K562 (cell line): ENCODE data around the gene PDE9A. TPM values are rescaled to one million over a fixed set of nuclear protein-coding genes. Genes with fewer than 3 reads are reported as not detected.

Source experiments
- ATAC-seq: fragments of 200-7000 bp; cut with Tn5 transposase; 3 replicates; pipeline ENCODE4 v1.9.1; 2020; ENCODE audit warnings: moderate library complexity
- BruUV-seq: library from RNA; stranded (reverse); fragments of 400-500 nt; replicated peaks from 2 replicates; lab custom pipeline; 2021; lab: Mats Ljungman, UMichigan
- CTCF ChIA-PET: fragments of 300-600 bp; formaldehyde crosslinking; extraction: SDS; loops from one replicate; lab custom pipeline; 2021; ENCODE audit warnings: low intra/inter-chr PET ratio; lab: Yijun Ruan, JAX
- POLR2A ChIA-PET: fragments of 300-600, 350-650 bp; sonication (Branson Sonifier 250); formaldehyde crosslinking; extraction: SDS; loops from one replicate; lab custom pipeline; 2021; ENCODE audit warnings: antibody characterized with exemption, inconsistent platforms; lab: Yijun Ruan, JAX
- DNase-seq, 4 experiments: peaks; one replicate each; pipeline versions ENCODE4 v3.0.0 to v3.0.0-alpha.2; 2011 to 2018; ENCODE audit warnings: low spot score in 3 of 4, mixed read lengths in 3 of 4; ENCODE audit errors: extremely low read depth in 1 of 4
- FAIRE-seq: peaks from 2 replicates; lab custom pipeline; 2011; peaks lifted over from hg19 to GRCh38; lab: Jason Lieb, UNC
- H2AFZ ChIP-seq: 2 replicates; pipeline ENCODE4 v1.6.0; 2011; ENCODE audit warnings: low read depth, low read length, control low read depth, inconsistent platforms
- H3K27ac ChIP-seq: fragments of 200-600 bp; 3 replicates; pipeline ENCODE4 v1.8.0; 2011; ENCODE audit warnings: low read depth, mild to moderate bottlenecking, control low read depth, inconsistent platforms, low read length, moderate library complexity, mixed read lengths; ENCODE audit errors: extremely low read depth
- H3K27me3 ChIP-seq, 2 experiments: fragments of 300-600 bp in 1 of 2; 2 replicates in 1 of 2; 3 replicates in 1 of 2; pipeline versions ENCODE4 v1.6.0 to v1.8.0; 2011; ENCODE audit warnings: inconsistent platforms in 2 of 2, low read length in 2 of 2, mild to moderate bottlenecking in 1 of 2, mixed read lengths in 1 of 2, moderate library complexity in 1 of 2; ENCODE audit not compliant: control insufficient read depth in 2 of 2, insufficient read depth in 2 of 2
- H3K36me3 ChIP-seq: fragments of 300-600 bp; 3 replicates; pipeline ENCODE4 v1.8.0; 2011; ENCODE audit warnings: mild to moderate bottlenecking, low read length, inconsistent platforms; ENCODE audit not compliant: control insufficient read depth, insufficient read depth
- H3K4me1 ChIP-seq, 2 experiments: fragments of 200-600 bp in 1 of 2; replicated peaks in 1 of 2; 2 replicates in 1 of 2; 3 replicates in 1 of 2; pipeline versions ENCODE4 v1.5.1 to v1.8.0; 2011; ENCODE audit warnings: inconsistent platforms in 2 of 2, low read length in 2 of 2, mild to moderate bottlenecking in 1 of 2, mixed read lengths in 1 of 2, moderate library complexity in 1 of 2; ENCODE audit not compliant: control insufficient read depth in 2 of 2, insufficient read depth in 2 of 2
- H3K4me2 ChIP-seq: 2 replicates; pipeline ENCODE4 v1.6.1; 2011; ENCODE audit warnings: low read length, control low read depth, inconsistent platforms, mixed read lengths; ENCODE audit not compliant: insufficient read depth
- H3K4me3 ChIP-seq: fragments of 200-600 bp; sonication (generic), shearing (Covaris generic); 2 replicates; pipeline ENCODE4 v1.5.1; 2016; ENCODE audit warnings: control low read depth, inconsistent platforms
- H3K79me2 ChIP-seq: fragments of 200-600 bp; 3 replicates; pipeline ENCODE4 v1.8.0; 2011; ENCODE audit warnings: low read length, inconsistent platforms; ENCODE audit not compliant: control insufficient read depth, insufficient read depth
- H3K9ac ChIP-seq, 2 experiments: 2 replicates each; pipeline versions ENCODE4 v1.6.0 to v1.6.1; 2011; ENCODE audit warnings: low read depth in 2 of 2, low read length in 2 of 2, control low read depth in 1 of 2, inconsistent platforms in 1 of 2, mild to moderate bottlenecking in 1 of 2, mixed read lengths in 1 of 2; ENCODE audit not compliant: insufficient read depth in 1 of 2
- H3K9me1 ChIP-seq: one replicate; pipeline ENCODE4 v1.6.0; 2011; ENCODE audit warnings: inconsistent platforms, mild to moderate bottlenecking, low read length, moderate library complexity; ENCODE audit not compliant: control insufficient read depth, insufficient read depth
- H3K9me3 ChIP-seq: replicated peaks from 2 replicates; pipeline ENCODE4 v1.5.1; 2011; ENCODE audit warnings: low read depth, low read length, inconsistent platforms; ENCODE audit not compliant: control insufficient read depth, insufficient read depth
- H4K20me1 ChIP-seq: replicated peaks from 2 replicates; pipeline ENCODE4 v1.6.1; 2011; ENCODE audit warnings: low read length, inconsistent platforms, mixed read lengths; ENCODE audit not compliant: control insufficient read depth, insufficient read depth
- AFF1 ChIP-seq, 2 experiments: fragments of 450-650 bp; IDR thresholded peaks; 2 replicates each; pipeline ENCODE4 v1.6.1; 2018; ENCODE audit warnings: mild to moderate bottlenecking in 2 of 2, low read depth in 1 of 2; ENCODE audit not compliant: partially characterized antibody in 2 of 2
- ATF4 ChIP-seq: fragments of 450-650 bp; formaldehyde crosslinking; IDR thresholded peaks from 2 replicates; pipeline ENCODE4 v1.4.0; 2022; ENCODE audit warnings: mild to moderate bottlenecking, moderate library complexity
- CBX5 ChIP-seq: IDR thresholded peaks from 2 replicates; pipeline ENCODE4 v1.6.1; 2014; ENCODE audit warnings: low read depth, borderline replicate concordance
- CREB3L1 ChIP-seq: fragments of 450-650 bp; IDR thresholded peaks from 2 replicates; pipeline ENCODE4 v1.6.1; 2014; ENCODE audit warnings: low read depth, mild to moderate bottlenecking, moderate library complexity, borderline replicate concordance
- FOXK1 ChIP-seq: sonication (generic); formaldehyde crosslinking; IDR thresholded peaks from 2 replicates; pipeline ENCODE4 v1.8.0; 2022; ENCODE audit warnings: missing genetic modification reagents, mild to moderate bottlenecking, borderline replicate concordance
- GATA2 ChIP-seq: sonication (generic); formaldehyde crosslinking; IDR thresholded peaks from 2 replicates; pipeline ENCODE4 v1.4.0; 2020; ENCODE audit warnings: mild to moderate bottlenecking, missing genetic modification reagents
- GTF2B ChIP-seq: IDR thresholded peaks from 2 replicates; pipeline ENCODE4 v1.6.1; 2011; ENCODE audit not compliant: insufficient read length; ENCODE audit errors: extremely low read depth
- STAT5A ChIP-seq: IDR thresholded peaks from 2 replicates; pipeline ENCODE4 v1.6.1; 2012; ENCODE audit warnings: low read length, inconsistent platforms, borderline replicate concordance
- TARDBP ChIP-seq: fragments of 450-650 bp; IDR thresholded peaks from 2 replicates; pipeline ENCODE4 v1.6.1; 2016
- XRCC3 ChIP-seq: fragments of 450-650 bp; IDR thresholded peaks from 2 replicates; pipeline ENCODE4 v1.6.1; 2017; ENCODE audit warnings: mild to moderate bottlenecking, moderate library complexity
- ZNF696 ChIP-seq: fragments of 250-450 bp; sonication (Bioruptor Pico); conservative IDR thresholded peaks from 2 replicates; pipeline ENCODE4 v1.4.0; 2020; ENCODE audit warnings: mild to moderate bottlenecking, moderate library complexity
- WGBS: fragments of 100-300 bp; shearing (Covaris generic); methylation state at CpG from one replicate; pipeline ENCODE4 v1.1.6; 2016; ENCODE audit warnings: low coverage, mixed read lengths; ENCODE audit not compliant: insufficient coverage; ENCODE audit errors: missing lambda C conversion rate; 5-methylcytosine and 5-hydroxymethylcytosine counted together
- in situ Hi-C: fragments of 300-500 bp; cut with MboI; formaldehyde crosslinking; loops from 4 replicates; pipeline ENCODE4 v1.15.0; 2018; ENCODE audit warnings: inconsistent platforms, mixed read lengths
- intact Hi-C: fragments of 100-400 bp; cut with micrococcal nuclease; formaldehyde crosslinking; loops from 2 replicates; pipeline ENCODE4 v1.14.2; 2022
- polyA plus RNA-seq, 8 experiments: library from polyadenylated mRNA; depleted of rRNA in 4 of 8; stranded (reverse) in 5 of 8; unstranded in 3 of 8; fragments of >200 nt; fragmentation: Nextera tagmentation in 2 of 8; fragmentation: Illumina TruSeq in 1 of 8; extraction: Ambion mirVana in 2 of 8; extraction: Trizol in 1 of 8; gene quantifications; 2 replicates each; pipeline versions ENCODE4 v1.2.1 to v1.2.3, GENCODE V29; 2011 to 2014; ENCODE audit warnings: inconsistent platforms in 1 of 8, missing spikeins in 1 of 8
- total RNA-seq, 7 experiments: library from RNA; depleted of rRNA in 6 of 7; stranded (reverse); fragments of >200 nt in 6 of 7; fragmentation: Illumina TruSeq in 2 of 7; extraction: Trizol in 2 of 7; gene quantifications; 2 replicates each; pipeline versions ENCODE4 v1.2.1 to v1.2.3, GENCODE V29; 2011 to 2021; ENCODE audit warnings: low replicate concordance in 1 of 7
- TF ChIP-seq, protein P1 (sequence below): sonication (generic); formaldehyde crosslinking; IDR thresholded peaks from 2 replicates; pipeline ENCODE4 v1.8.0; 2022; ENCODE audit warnings: mild to moderate bottlenecking, missing genetic modification reagents
- TF ChIP-seq, protein P2 (sequence below): sonication (generic); formaldehyde crosslinking; IDR thresholded peaks from 2 replicates; pipeline ENCODE4 v1.5.0; 2020; ENCODE audit warnings: missing genetic modification reagents

The PDE9A gene
- total and polyA plus RNA-seq, 9 of the 15 experiments (the other 6 are each of a cell fraction or from before 2014, with no cell fraction given), result 0.07 to 0.27 TPM; not detected in 7

GRCh38 chr21:42691901-42692559 is 38.6 kb downstream of the PDE9A start:
- no peak overlapping the region for H3K4me3 ChIP-seq
- no peak overlapping the region for H3K4me2 ChIP-seq
- H2AFZ ChIP-seq, result no peak overlapping the region
- no peaks in the 10 kb centered on the region for H3K9me3 ChIP-seq
- no TSS peak for BruUV-seq
- no peaks in the 10 kb centered on the region for H3K9me1 ChIP-seq
- no peaks in the 10 kb centered on the region for H3K36me3 ChIP-seq
- H3K27me3 ChIP-seq, result peaks cover 31 to 71% of the 10 kb centered on the region in 2 experiments
- no peaks in the 10 kb centered on the region for H3K79me2 ChIP-seq
- H3K4me1 ChIP-seq, result peaks cover 0 to 8% of the 10 kb centered on the region in 2 experiments; a peak in 2 of 5 replicates
- in situ Hi-C loops (no loop called here), intact Hi-C loops (no loop called here)
- POLR2A ChIA-PET, result no interaction called here
- under 1% methylated on average over 19 of the region's 19 CpGs for WGBS
- CTCF ChIA-PET, result no interaction called here
- H3K9ac ChIP-seq, result no peak overlapping the region
- H3K27ac ChIP-seq, result no peak overlapping the region
- DNase-seq, result no peak
- peaks cover 17% of the 10 kb centered on the region; the same call in 1 of the 2 replicates for H4K20me1 ChIP-seq
- ATAC-seq, result no peak
- FAIRE-seq, result no peak
- TF ChIP-seq FOXK1 (CRISPR knock-in tag), result no peak
- no peak for TF ChIP-seq CBX5
- TF ChIP-seq GATA2 (CRISPR knock-in tag), result no peak
- TF ChIP-seq GTF2B, result no peak
- no peak for TF ChIP-seq CREB3L1
- no peak for TF ChIP-seq TARDBP
- TF ChIP-seq, protein P1, sequence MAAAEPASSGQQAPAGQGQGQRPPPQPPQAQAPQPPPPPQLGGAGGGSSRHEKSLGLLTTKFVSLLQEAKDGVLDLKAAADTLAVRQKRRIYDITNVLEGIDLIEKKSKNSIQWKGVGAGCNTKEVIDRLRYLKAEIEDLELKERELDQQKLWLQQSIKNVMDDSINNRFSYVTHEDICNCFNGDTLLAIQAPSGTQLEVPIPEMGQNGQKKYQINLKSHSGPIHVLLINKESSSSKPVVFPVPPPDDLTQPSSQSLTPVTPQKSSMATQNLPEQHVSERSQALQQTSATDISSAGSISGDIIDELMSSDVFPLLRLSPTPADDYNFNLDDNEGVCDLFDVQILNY (CRISPR knock-in tag), result no peak
- no peak for TF ChIP-seq AFF1 (IDR thresholded peaks at IDR 0.05; ENCODE audit: low read depth in 1 of 2, partially characterized antibody in 2 of 2)
- no peak for TF ChIP-seq STAT5A
- no peak for TF ChIP-seq ZNF696
- TF ChIP-seq, protein P2, sequence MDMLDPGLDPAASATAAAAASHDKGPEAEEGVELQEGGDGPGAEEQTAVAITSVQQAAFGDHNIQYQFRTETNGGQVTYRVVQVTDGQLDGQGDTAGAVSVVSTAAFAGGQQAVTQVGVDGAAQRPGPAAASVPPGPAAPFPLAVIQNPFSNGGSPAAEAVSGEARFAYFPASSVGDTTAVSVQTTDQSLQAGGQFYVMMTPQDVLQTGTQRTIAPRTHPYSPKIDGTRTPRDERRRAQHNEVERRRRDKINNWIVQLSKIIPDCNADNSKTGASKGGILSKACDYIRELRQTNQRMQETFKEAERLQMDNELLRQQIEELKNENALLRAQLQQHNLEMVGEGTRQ (CRISPR knock-in tag), result no peak
- TF ChIP-seq XRCC3, result no peak
- TF ChIP-seq ATF4 (CRISPR knock-in tag), result no peak
